Peyer's patch (tissue), 4 donors: ENCODE measurements around the gene SNHG17.

ENCODE experiments used
- CTCF ChIP-seq, 6 experiments: fragments of 450-650 bp in 4 of 6; fragments of 200-600 bp in 2 of 6; sonication (generic) in 1 of 6; IDR thresholded peaks; one replicate each; pipeline ENCODE4 v1.5.1; 2017 to 2019; ENCODE audit warnings: antibody characterized with exemption in 6 of 6, mild to moderate bottlenecking in 3 of 6, moderate library complexity in 1 of 6
- POLR2A ChIP-seq, 2 donors: fragments of 450-650 bp; IDR thresholded peaks; one replicate each; pipeline ENCODE4 v1.5.1; 2017; ENCODE audit warnings: antibody characterized with exemption in 2 of 2, mild to moderate bottlenecking in 2 of 2, moderate library complexity in 2 of 2

GRCh38 chr20:38479596-38479995 lies 44.5 kb upstream of the SNHG17 start:
- no peak for TF ChIP-seq POLR2A (IDR thresholded peaks at IDR 0.05)
- TF ChIP-seq CTCF (IDR thresholded peaks at IDR 0.05) = no peak
